ENCODE measurements around the gene COL21A1.

GRCh38 chr6:56220078-56220477 lies 27.3 kb downstream of the COL21A1 start:
- no peak for TF ChIP-seq CTCF (conservative IDR thresholded peaks at IDR 0.05; ENCODE audit: low read depth, low read length)
- no peak for TF ChIP-seq EZH2 (IDR thresholded peaks at IDR 0.05; ENCODE audit: borderline replicate concordance, low read depth, low read length, poor library complexity, severe bottlenecking)

All from A673 (cell line).